ENCODE data around the gene PRKN.

- TF ChIP-seq CTCF (IDR thresholded peaks at IDR 0.05), result no peak
- no peak for TF ChIP-seq POLR2A (IDR thresholded peaks at IDR 0.05)
- no peak for TF ChIP-seq POLR2AphosphoS5 (IDR thresholded peaks at IDR 0.05; ENCODE audit: insufficient read depth in 1 of 2, low read depth in 1 of 2)
Observed at GRCh38 chr6:161437851-161438250, 1289.7 kb downstream of the PRKN start.
